Astrocyte (in vitro differentiated cells and primary cell): ENCODE measurements around the gene PKNOX2.

Experiments
- EZH2 ChIP-seq: IDR thresholded peaks from 2 replicates; pipeline ENCODE4 v1.6.1; 2012; ENCODE audit warnings: mild to moderate bottlenecking, low read length, inconsistent platforms; ENCODE audit not compliant: insufficient read depth
- TF ChIP-seq, protein P1 (sequence below): IDR thresholded peaks from 2 replicates; pipeline ENCODE4 v1.5.1; 2011; ENCODE audit warnings: low read depth, mild to moderate bottlenecking, inconsistent platforms, low read length, moderate library complexity; ENCODE audit not compliant: insufficient read depth

DNA sequence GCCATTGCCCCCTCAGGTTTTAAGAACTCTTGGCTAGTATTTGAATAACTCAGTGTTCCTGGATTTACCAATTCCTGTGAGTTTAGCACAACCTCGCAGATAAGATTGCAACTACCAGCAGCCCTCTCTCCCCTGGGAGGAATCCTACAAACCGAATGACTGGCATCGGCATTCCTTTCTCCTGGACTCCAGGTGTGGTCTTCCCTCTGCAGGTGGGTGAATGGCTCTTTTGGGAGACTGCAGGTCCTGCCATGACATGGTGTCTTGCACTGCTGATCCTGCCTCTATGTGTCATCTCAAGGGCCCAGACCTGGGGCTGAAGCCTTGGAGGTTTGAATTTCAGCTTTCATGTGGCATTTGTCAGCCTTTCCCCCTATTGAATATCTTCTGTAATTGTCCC, 105.6 kb downstream of the PKNOX2 start:
- TF ChIP-seq, protein P1, sequence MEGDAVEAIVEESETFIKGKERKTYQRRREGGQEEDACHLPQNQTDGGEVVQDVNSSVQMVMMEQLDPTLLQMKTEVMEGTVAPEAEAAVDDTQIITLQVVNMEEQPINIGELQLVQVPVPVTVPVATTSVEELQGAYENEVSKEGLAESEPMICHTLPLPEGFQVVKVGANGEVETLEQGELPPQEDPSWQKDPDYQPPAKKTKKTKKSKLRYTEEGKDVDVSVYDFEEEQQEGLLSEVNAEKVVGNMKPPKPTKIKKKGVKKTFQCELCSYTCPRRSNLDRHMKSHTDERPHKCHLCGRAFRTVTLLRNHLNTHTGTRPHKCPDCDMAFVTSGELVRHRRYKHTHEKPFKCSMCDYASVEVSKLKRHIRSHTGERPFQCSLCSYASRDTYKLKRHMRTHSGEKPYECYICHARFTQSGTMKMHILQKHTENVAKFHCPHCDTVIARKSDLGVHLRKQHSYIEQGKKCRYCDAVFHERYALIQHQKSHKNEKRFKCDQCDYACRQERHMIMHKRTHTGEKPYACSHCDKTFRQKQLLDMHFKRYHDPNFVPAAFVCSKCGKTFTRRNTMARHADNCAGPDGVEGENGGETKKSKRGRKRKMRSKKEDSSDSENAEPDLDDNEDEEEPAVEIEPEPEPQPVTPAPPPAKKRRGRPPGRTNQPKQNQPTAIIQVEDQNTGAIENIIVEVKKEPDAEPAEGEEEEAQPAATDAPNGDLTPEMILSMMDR: no peak
- no peak for TF ChIP-seq EZH2
